Caco-2 (cell line): ENCODE results near the gene SLMAP. TPM values are rescaled to one million over a fixed set of nuclear protein-coding genes. Genes with fewer than 3 reads are reported as not detected.

Experiments used
- BruUV-seq: library from RNA; stranded (reverse); fragments of 400-500 nt; replicated peaks from 2 replicates; lab custom pipeline; 2021; lab: Mats Ljungman, UMichigan
- CTCF ChIA-PET: fragments of 300-600 bp; sonication (Branson Sonifier 250); formaldehyde crosslinking; loops from one replicate; lab custom pipeline; 2022; ENCODE audit warnings: antibody characterized with exemption; lab: Charles Lee
- POLR2A ChIA-PET: fragments of 300-600 bp; sonication (Branson Sonifier 250); formaldehyde crosslinking; loops from one replicate; lab custom pipeline; 2022; ENCODE audit warnings: antibody characterized with exemption; lab: Charles Lee
- DNase-seq, 2 experiments: peaks; one replicate each; pipeline versions ENCODE4 v3.0.0 to v3.0.0-alpha.2; 2020 to 2022
- H3K27me3 ChIP-seq: replicated peaks from 2 replicates; pipeline ENCODE4 v1.6.0; 2011; ENCODE audit warnings: low read length; ENCODE audit not compliant: control insufficient read depth, insufficient read depth
- H3K36me3 ChIP-seq: 2 replicates; pipeline ENCODE4 v1.5.1; 2011; ENCODE audit warnings: low read length; ENCODE audit not compliant: control insufficient read depth, insufficient read depth
- H3K4me1 ChIP-seq: fragments of 250-450 bp; sonication (Bioruptor Pico); 2 replicates; pipeline ENCODE4 v1.5.1; 2020; ENCODE audit warnings: mild to moderate bottlenecking
- H3K4me3 ChIP-seq: 2 replicates; pipeline ENCODE4 v1.5.1; 2011; ENCODE audit warnings: low read depth, mild to moderate bottlenecking, control low read depth, low read length
- H3K9me3 ChIP-seq: fragments of 250-450 bp; sonication (Bioruptor Pico); 2 replicates; pipeline ENCODE4 v1.5.1; 2020; ENCODE audit warnings: mild to moderate bottlenecking, moderate library complexity
- H3K27ac Mint-ChIP-seq: one replicate; pipeline ENCODE4 v1.8.0; 2022; ENCODE audit warnings: mixed read lengths; ENCODE audit not compliant: unreplicated experiment
- H3K27me3 Mint-ChIP-seq: one replicate; pipeline ENCODE4 v1.8.0; 2022; ENCODE audit warnings: mixed read lengths; ENCODE audit not compliant: insufficient read depth, unreplicated experiment
- H3K36me3 Mint-ChIP-seq: one replicate; pipeline ENCODE4 v1.8.0; 2022; ENCODE audit warnings: mild to moderate bottlenecking, mixed read lengths; ENCODE audit not compliant: insufficient read depth, unreplicated experiment
- H3K4me1 Mint-ChIP-seq: one replicate; pipeline ENCODE4 v1.8.0; 2022; ENCODE audit warnings: low read depth, mixed read lengths; ENCODE audit not compliant: unreplicated experiment
- H3K4me3 Mint-ChIP-seq: one replicate; pipeline ENCODE4 v1.8.0; 2022; ENCODE audit warnings: mild to moderate bottlenecking, moderate library complexity, mixed read lengths; ENCODE audit not compliant: unreplicated experiment
- H3K9me3 Mint-ChIP-seq: one replicate; pipeline ENCODE4 v1.8.0; 2022; ENCODE audit warnings: mixed read lengths; ENCODE audit not compliant: unreplicated experiment
- intact Hi-C: fragments of 100-400 bp; cut with micrococcal nuclease; formaldehyde crosslinking; loops from one replicate; pipeline ENCODE4 v1.10.0; 2022; ENCODE audit not compliant: unreplicated experiment
- total RNA-seq: library from RNA; stranded (reverse); gene quantifications from 2 replicates; pipeline ENCODE4 v1.2.3, GENCODE V29; 2022
- TF ChIP-seq, protein P1 (sequence below), 2 experiments: fragments of 200-600 bp in 1 of 2; IDR thresholded peaks; 1 replicate in 1 of 2; 2 replicates in 1 of 2; pipeline versions ENCODE4 v1.5.1 to v1.8.0; 2011 to 2022; ENCODE audit warnings: antibody characterized with exemption in 1 of 2, control low read depth in 1 of 2, inconsistent platforms in 1 of 2, low read depth in 1 of 2, low read length in 1 of 2, mild to moderate bottlenecking in 1 of 2, moderate library complexity in 1 of 2; ENCODE audit not compliant: insufficient read depth in 1 of 2, severe bottlenecking in 1 of 2, unreplicated experiment in 1 of 2

The SLMAP gene
- total RNA-seq, 1 experiment from 2014 or later: 136 TPM

DNA sequence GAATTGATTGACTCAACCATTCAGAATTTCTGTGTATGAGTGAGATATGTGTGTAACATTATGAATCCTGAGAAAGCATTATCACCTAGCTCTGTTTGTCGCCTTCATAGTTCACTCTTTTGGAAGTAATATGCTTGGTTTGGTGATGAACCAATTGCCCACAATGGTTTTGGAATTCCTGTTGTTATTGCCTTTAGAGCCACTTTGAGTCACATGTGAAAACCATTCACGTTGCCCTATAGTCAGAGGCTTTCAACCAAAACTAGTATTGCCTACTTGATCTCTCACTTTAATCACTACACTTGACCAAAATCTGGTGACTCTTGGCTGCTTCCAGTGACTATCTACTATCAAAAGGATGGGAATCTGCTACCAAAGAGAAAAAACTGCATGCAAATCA, 173.9 kb downstream of the SLMAP start:
- CTCF ChIA-PET: interaction anchor here (0.7 kb wide), 1 partner anchor 12 kb away, joined by 3 read pairs; no protein-coding TSS in a partner anchor

GRCh38 chr3:57933602-57934001, 177.5 kb downstream of the SLMAP start:
- H3K27ac Mint-ChIP-seq: peak overlapping the region; percentile 18

More for the DNA sequence above, 173.9 kb downstream of the SLMAP start:
- POLR2A ChIA-PET: no interaction called here
- no peaks in the 10 kb centered on the region for H3K27me3 ChIP-seq
- no peaks in the 10 kb centered on the region for H3K9me3 ChIP-seq
- intact Hi-C loops: no loop called here
- H3K4me1 ChIP-seq: 0 out of 2 replicates have a peak, but pooled peaks cover 4% of the 10 kb centered on the region
- no peak overlapping the region for H3K4me3 ChIP-seq
- BruUV-seq: no TSS peak
- no peak for DNase-seq
- H3K36me3 ChIP-seq: peaks cover 1% of the 10 kb centered on the region; the same call in 1 of the 2 replicates
- no peak overlapping the region for H3K27ac Mint-ChIP-seq
- H3K36me3 Mint-ChIP-seq: peaks cover 45% of the 10 kb centered on the region
- H3K4me1 Mint-ChIP-seq: peaks cover 12% of the 10 kb centered on the region
- H3K27me3 Mint-ChIP-seq: no peaks in the 10 kb centered on the region
- no peaks in the 10 kb centered on the region for H3K9me3 Mint-ChIP-seq
- TF ChIP-seq, protein P1, sequence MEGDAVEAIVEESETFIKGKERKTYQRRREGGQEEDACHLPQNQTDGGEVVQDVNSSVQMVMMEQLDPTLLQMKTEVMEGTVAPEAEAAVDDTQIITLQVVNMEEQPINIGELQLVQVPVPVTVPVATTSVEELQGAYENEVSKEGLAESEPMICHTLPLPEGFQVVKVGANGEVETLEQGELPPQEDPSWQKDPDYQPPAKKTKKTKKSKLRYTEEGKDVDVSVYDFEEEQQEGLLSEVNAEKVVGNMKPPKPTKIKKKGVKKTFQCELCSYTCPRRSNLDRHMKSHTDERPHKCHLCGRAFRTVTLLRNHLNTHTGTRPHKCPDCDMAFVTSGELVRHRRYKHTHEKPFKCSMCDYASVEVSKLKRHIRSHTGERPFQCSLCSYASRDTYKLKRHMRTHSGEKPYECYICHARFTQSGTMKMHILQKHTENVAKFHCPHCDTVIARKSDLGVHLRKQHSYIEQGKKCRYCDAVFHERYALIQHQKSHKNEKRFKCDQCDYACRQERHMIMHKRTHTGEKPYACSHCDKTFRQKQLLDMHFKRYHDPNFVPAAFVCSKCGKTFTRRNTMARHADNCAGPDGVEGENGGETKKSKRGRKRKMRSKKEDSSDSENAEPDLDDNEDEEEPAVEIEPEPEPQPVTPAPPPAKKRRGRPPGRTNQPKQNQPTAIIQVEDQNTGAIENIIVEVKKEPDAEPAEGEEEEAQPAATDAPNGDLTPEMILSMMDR (IDR thresholded peaks at IDR 0.05; ENCODE audit: insufficient read depth in 1 of 2, low read depth in 1 of 2, low read length in 1 of 2, severe bottlenecking in 1 of 2, unreplicated experiment in 1 of 2): no peak
- no peak overlapping the region for H3K4me3 Mint-ChIP-seq

GRCh38 chr3:57934373-57934772, 178.3 kb downstream of the SLMAP start:
- H3K4me3 ChIP-seq: no peak overlapping the region
- Mint-ChIP-seq H3K27me3 (no peaks in the 10 kb centered on the region), H3K9me3 (no peaks in the 10 kb centered on the region), H3K27ac (no peak overlapping the region), H3K4me1 (peaks cover 7% of the 10 kb centered on the region), H3K36me3 (peaks cover 32% of the 10 kb centered on the region), H3K4me3 (no peak overlapping the region)
- no TSS peak for BruUV-seq
- intact Hi-C loops: no loop called here
- POLR2A ChIA-PET: no interaction called here
- no peaks in the 10 kb centered on the region for H3K9me3 ChIP-seq
- H3K4me1 ChIP-seq: 0 out of 2 replicates have a peak, but pooled peaks cover 4% of the 10 kb centered on the region
- CTCF ChIA-PET: no interaction called here
- no peaks in the 10 kb centered on the region for H3K36me3 ChIP-seq
- no peaks in the 10 kb centered on the region for H3K27me3 ChIP-seq
- TF ChIP-seq, protein P1 (IDR thresholded peaks at IDR 0.05; ENCODE audit: insufficient read depth in 1 of 2, low read depth in 1 of 2, low read length in 1 of 2, severe bottlenecking in 1 of 2, unreplicated experiment in 1 of 2): no peak
- DNase-seq: no peak

More at GRCh38 chr3:57933602-57934001, 177.5 kb downstream of the SLMAP start:
- H3K4me1 ChIP-seq: 0 out of 2 replicates have a peak, but pooled peaks cover 4% of the 10 kb centered on the region
- no TSS peak for BruUV-seq
- Mint-ChIP-seq H3K36me3 (peaks cover 32% of the 10 kb centered on the region), H3K4me3 (no peak overlapping the region), H3K4me1 (peaks cover 7% of the 10 kb centered on the region), H3K27me3 (no peaks in the 10 kb centered on the region), H3K9me3 (no peaks in the 10 kb centered on the region)
- no peak overlapping the region for H3K4me3 ChIP-seq
- ChIA-PET CTCF (no interaction called here), POLR2A (no interaction called here)
- TF ChIP-seq, protein P1 (IDR thresholded peaks at IDR 0.05; ENCODE audit: insufficient read depth in 1 of 2, low read depth in 1 of 2, low read length in 1 of 2, severe bottlenecking in 1 of 2, unreplicated experiment in 1 of 2): no peak
- no peaks in the 10 kb centered on the region for H3K27me3 ChIP-seq
- H3K36me3 ChIP-seq: no peaks in the 10 kb centered on the region
- no peak for DNase-seq
- intact Hi-C loops: no loop called here
- no peaks in the 10 kb centered on the region for H3K9me3 ChIP-seq
